Glomerular endothelial cell (primary cell): ENCODE results near the gene WWC1. TPM values are rescaled to one million over a fixed set of nuclear protein-coding genes. Genes with fewer than 3 reads are reported as not detected.

Experiments
- DNase-seq: peaks from one replicate; pipeline ENCODE4 v3.0.0-alpha.2; 2011; ENCODE audit warnings: low read depth, low spot score; ENCODE audit errors: extremely low read depth
- total RNA-seq: library from RNA; depleted of rRNA; stranded (reverse); fragments of >200 nt; gene quantifications from 2 replicates; pipeline ENCODE4 v1.2.3, GENCODE V29; 2015

WWC1 gene
- total RNA-seq, 1 donor from 2014 or later = 2.9 TPM

DNA sequence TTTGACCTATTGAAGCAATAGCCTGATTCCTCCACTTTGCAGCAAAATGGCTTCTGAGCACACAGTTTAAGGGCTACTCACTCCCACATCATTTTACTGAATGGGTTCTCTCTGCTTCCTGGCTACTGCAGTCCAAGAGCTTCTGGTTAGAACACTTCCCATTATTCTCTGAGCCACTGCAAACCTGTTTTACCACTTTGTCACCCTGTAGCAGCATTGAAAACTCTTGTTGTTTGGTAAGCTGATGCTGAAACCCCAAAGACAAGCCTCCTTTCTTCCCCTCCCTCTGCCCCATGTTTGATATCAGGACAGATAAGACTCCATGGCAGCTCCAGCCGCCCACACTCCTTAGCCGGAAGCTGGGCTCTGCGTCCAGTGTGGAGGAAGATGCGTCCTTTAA, 110.4 kb downstream of the WWC1 start:
- DNase-seq = no peak

DNA sequence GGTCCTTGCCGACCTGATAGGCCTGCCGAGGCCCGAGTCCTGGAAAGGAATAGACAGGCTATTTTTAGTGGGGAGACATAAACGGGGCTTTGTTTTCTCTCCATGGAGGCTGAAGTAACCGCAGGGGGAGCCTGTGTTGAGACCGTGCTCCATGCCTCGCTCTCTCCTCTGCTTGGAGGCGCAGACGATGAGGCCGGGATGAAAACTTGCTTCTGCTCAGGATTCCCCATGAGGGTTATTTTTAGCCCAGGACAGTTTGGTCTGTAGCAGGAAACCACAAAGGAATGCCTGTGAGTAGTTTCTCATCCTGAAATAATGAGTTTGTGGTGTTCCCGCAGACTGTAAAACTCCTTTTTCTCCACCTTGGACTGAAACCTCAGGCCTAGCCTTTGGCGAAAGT, 112.9 kb downstream of the WWC1 start:
- no peak for DNase-seq

DNA sequence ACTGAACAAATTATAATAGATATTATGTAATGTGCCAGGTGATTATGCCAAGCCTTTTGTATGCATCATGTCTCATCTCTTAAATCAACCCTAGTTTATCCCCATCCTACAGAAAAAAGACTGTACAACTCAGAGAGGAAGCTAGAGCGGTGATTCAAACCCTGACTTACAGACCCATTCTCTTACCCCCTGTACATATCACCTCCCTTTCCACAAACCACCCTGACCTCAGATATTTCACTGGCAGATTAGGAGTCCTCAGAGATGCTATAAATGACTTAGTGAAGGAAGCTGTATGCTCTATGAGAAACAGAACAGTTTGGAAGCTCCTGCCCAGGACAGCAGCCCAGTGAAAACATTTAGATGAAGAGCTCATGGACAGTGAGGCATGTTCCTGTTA, 115.8 kb downstream of the WWC1 start:
- DNase-seq = no peak

DNA sequence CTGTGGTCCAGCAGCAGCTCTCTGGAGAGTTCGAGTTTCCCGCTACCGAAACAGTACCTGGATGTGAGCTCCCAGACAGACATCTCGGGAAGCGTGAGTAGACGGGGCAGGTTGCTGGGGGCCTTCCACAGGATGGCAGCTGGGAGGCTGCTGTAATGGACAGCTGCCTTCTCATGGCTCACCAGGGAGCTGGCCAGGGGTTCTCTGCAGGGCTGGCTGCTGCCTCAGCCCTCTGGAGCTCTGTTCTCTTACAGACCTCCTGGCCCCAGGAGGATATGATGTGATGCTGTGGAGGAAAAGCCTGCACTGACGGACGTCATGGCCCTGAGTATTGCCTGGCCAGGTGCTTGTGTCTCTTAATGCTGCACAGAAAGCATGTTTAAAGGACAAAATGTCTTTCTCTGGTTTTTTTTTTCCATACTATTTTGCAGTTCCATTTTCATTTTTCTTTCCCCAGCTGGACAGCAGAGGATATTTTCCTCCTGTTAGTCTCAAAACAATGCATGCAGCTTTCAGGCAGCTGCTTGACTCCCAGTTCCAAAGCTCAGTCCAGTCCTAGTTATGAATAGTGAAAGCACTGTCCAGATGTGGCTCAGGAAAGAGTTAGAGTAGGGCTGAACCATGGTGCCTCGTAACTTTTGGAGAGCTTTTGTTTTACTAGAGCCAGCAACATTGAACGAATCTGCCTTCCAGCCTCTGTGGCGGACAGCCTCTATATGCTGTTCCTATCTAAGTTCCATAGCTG, 117.3 kb downstream of the WWC1 start:
- no peak for DNase-seq

DNA sequence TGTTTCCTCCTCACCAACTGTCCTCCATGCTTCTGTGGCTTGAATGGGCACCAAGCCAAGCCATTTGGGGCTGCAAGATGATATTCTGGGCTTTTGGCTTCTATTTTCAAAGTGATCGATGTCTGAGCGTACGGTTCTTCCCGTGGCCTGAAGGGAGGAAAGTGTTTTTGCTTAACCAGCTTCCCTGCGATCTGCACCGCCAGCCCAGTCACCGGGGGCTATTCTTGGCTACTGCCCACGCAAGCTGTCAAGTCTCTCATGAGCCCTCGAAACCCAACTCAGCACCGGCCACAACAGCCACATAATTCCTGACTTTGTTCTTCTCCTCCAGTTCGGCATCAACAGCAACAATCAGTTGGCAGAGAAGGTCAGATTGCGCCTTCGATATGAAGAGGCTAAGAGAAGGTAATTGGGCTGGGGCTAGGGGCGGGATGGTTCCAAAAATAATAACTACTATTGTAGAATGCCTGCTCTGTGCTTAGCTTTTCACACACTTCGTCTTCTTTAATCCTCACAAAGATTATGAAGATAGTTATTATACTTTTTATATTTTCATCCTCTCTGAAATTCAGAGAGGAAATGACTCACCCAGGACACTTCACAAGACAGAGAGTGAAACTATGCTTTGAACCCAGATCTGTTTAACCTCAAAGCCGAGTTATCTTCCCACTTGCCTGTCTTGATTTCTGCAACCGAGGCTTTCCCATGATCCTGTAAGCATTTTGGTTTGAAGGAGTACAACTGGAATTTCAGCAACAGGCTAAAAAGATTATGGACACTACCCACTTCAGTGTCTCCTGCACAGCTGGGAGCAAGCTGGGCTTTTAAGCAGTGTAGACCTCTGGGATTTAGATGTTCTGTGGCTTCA, 118.4 kb downstream of the WWC1 start:
- DNase-seq = no peak

DNA sequence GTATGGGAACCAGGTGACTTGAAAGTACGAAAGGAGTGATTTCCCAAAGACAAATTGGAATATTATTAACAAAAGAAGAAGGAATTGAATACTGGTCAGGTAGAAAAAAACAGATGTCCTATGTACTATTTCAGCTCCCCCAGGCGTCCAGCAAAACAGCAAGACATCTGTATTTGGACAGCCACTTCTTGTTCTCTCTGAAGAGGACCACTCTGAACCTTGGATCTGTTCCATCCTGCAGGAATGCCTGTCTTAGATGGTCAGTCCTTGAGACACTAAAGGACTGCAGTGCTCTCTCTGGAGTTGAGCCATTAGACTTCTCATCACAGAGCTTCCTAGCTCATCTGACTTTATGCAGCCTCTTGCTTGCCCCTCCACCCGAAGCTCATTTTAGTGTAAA, 120.4 kb downstream of the WWC1 start:
- DNase-seq = no peak

DNA sequence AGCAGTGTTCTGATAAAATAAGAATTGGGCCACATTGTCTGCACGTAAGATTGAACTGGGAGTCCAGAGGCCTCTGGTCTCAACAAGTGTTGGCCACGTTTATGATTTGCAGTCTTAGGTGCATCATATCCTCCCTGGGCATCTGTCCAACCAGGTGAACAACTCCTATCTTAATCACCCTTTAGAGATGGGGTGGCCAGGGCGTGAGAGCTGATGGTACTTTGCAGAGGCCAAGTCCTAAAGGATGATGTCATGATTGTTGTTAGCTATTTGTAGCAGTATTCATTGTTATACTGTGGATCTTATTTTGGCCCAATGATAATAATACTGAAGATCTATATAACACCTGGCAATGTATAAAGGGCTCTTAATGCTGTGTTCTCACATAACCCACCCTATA, 121.6 kb downstream of the WWC1 start:
- no peak for DNase-seq

DNA sequence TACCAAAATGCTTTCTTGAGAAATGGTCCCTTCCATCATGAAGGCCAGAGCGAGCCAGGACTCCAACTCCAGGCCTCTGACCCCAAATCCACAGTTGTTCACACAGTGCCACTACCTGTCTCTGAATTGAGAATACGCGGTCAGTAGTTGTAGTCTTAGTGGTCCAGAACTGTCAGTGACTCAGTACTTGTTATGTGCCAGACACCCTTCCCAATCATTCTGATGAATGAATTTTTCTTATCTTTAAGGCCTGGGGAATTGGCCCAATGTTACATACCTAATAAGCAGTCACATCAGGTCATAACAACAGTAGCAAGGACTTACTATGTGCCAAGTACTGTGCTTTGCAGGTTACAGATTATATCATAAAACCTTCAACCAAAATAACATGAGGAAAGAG, 122.2 kb downstream of the WWC1 start:
- DNase-seq = no peak

DNA sequence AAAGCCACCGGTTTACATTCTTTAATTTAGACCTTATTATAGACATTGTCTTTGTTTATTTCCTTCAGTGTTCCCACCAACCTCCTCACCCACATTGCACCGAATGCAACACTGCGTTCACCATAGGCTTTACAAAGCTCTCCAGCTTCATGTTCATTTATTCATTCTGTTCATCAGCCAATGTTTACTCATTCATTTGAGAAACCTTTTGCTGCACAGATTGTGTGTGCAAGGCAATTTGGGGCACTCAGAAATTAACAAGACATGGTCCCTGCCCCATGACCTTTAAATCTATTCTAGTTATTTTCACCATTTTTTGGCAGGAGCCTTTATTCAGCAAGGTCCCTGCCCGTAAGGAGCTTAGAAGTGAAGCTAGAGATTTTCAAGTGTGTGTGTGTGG, 124.0 kb downstream of the WWC1 start:
- DNase-seq = no peak

DNA sequence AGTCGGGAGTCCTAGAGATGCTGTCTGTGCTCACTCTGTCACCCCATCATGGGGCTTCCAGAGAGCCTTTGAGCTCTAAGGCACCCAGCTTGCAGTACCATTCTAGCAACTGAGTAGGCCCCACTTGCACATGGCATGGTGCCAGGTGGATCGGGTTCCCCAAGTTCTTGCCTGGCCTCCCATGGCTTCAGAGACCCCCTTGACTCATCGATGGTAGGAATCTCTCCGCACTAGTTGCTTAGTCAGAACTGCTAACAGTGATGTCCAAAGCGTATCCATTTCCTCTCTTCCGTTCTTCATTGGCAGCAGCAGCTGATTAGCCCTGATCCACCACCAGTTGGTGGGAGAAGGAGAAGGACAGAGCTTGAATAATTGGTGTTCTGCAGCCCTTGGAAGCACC, 124.5 kb downstream of the WWC1 start:
- no peak for DNase-seq

DNA sequence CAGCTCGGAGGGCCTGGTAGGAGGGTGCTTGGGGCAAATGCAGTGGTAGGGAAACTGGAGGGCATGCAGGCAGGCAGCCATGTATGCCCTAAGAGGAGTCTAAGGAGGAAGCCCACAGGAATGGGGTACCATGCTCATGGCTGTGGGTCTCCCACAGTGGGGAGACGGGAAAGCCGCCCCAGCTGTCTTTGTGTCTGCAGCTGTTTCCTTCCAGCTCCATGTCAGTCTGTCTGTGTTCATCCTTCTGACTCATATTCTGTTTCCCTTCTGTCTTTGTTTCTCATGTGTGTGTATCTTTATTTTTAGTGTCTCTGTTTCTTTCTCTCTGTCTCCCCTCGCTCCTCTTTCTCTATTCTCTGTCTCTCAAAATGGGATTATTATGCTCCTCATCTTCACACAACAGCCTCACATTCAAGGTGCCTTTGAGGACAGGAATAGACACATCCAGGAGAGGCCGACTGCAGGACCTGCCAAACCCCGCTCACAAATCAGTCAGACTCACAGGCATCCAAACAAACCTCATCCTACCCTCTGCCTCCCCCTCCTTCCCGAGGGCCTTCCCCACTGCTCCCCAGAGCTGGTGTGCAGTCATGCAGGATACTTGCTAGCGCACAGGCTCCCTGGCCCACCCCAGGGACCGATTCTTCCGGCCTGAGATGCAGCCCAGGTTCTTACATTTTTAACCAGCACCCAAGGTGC, 126.4 kb downstream of the WWC1 start:
- no peak for DNase-seq

DNA sequence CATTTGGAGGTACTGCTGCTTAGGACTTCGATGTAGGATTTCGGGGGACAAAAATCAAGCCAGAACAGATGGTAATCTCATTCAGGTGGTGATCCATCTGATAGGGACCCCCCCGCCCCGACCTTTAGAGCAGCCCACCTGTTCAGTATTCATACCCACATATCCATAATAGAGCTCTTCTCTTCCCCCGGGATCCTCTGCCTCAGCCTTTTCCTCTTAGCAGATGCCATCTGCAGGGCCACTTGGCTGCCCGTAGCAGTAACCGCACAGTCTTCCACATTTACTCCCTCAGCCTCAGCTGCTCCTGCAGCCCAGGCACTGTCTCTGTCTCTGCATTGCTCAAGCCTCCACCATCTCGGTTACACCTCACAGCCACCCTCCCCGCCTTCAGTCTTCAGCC, 129.0 kb downstream of the WWC1 start:
- no peak for DNase-seq

DNA sequence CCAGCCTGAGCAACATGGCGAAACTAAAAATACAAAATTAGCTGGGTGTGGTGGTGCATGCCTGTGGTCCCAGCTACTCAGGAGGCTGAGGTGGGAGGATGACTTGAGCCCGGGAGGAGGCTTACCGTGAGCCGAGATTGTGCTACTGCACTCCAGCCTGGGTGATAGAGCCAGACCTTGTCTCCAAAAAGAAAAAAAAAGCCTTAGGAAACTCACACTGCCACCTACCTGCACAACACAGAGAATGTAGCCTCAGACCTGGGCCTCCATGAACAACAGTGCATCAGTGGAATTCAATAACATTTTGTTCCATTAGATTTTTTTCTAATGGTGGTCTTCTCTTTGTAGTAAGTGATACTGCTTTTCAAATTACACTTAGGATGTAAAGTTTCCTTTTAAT, 131.0 kb downstream of the WWC1 start:
- no peak for DNase-seq

DNA sequence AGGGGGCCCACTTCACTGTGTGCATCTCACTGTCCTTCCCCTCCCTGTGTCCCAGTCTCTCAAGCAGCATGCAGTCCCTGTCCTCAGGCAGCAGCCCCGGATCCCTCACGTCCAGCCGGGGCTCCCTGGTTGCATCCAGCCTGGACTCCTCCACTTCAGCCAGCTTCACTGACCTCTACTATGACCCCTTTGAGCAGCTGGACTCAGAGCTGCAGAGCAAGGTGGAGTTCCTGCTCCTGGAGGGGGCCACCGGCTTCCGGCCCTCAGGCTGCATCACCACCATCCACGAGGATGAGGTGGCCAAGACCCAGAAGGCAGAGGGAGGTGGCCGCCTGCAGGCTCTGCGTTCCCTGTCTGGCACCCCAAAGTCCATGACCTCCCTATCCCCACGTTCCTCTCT, 132.0 kb downstream of the WWC1 start:
- DNase-seq = no peak

DNA sequence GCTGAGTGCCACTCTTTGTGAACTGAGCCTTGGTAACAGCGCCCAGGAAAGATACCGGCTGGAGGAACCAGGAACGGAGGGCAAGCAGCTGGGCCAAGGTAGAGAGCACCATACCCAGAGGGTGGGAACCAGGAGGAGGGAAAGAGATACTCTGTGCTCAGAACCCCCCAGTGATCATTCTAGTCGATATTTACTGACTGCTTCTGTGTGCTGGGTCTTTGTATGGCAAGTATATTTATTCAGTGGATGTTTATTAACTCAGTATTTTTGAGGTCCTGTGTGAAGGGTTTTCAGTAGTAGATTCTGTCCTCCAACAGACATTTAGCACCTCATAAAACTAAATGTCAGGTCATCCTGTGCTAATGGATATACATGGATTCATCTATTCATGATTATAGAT, 132.5 kb downstream of the WWC1 start:
- DNase-seq = no peak

DNA sequence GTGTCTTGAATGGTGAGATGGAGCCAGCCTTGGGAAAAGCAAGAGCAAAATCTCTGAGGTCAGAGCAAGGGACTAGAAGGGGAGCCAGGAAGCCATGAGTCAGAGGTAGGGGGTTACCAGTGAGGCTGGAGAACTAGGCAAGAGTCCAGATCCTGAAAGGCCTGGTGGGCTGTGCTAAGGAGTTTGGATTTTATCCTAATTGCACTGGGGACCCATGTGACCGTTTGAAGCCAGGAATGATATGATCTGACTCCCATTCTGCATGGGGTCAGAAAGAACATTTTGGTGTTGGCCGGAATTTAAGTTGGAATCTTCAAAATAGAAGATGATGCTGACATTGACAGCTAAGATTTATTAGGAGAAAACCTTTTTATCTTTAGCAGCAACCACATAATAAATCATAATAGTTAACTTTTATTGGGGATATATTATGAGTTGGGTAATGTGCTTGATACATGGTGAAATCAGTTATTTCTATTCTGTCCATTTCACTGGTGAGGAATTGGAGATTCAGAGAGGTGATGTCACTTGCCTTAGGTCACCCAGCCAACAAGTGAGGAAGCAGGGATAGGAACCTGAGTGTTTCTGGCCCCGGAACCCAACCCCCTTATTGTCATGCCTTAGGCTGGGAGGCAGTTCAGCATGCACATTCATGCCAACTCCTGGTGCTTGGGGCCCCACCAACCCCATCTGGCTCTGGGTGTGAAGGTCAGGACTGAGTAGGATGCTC, 133.3 kb downstream of the WWC1 start:
- DNase-seq = no peak

DNA sequence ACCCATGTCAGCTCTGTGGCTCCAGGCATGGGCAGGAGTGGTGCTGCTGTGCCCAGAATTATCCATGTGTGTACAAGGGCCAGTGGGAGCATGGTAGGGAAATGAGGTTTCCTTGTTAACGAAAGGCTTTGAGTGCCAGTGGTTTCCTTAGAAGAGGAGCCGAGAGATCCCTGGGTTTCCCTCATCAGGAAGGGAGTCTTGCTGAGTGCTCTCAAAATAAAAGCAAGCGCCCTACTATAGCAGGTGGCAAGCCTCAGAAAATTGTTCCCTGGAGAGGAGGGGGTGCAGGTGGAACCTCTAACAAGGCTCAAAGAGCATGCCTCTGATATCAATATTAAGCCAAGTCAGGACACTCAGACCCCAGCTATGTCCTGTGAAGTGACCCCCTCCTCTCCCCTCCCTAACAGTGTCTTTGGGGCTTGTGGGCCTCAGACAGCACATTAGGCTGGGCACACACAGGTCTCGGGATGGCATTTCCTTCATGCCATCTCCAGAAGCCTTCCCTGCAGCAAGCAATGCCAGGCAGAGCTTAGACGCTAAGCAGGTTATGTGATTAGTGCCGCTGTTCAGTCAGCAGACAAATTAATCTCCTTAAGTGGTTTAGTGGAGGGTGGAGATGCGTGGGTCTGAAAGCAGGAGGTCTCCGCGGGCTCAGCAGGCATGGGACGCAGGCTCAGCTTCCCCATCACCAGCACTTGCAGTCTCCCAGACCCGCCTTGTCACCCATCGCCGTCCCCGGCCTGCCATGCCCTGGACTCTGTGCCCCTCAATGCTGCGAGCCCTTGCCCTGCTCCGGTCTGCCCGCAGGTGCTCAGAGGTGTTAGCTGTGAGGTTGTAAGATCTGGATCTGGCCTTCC, 134.8 kb downstream of the WWC1 start:
- DNase-seq = no peak

DNA sequence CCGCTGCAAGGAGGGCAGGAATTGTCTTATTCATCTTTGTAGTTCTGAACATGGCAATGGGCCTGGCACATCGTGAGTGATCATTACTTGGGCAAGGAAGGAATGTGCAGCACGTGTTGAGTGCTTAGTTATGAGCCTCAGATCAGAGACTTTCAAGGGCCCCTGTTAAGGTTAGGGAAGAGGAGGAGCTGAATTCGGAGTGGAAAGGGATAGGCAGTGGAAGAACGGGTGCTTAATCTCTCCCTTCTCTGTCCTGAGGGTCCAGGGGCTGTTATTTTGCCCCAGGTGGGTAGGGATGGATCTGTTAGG, 135.4 kb downstream of the WWC1 start:
- no peak for DNase-seq

DNA sequence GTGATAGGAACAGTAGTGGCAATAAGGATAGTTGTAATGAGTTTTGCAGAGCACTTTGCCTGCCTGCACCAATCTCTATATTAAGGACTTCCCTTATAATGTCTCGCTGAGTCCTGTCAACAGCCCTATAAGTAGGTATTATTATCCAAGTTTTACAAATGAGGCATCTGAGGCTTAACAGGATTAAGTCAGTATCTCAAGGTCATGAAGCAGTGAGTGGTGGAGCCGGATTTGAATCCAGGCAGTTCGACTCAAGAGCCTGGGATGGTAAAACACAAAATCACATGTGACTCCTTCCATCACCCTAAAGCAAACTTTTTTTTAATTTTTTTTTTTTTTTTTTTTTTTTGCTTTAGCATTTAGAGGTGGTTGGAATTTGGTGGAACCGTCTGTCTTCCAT, 135.8 kb downstream of the WWC1 start:
- no peak for DNase-seq

DNA sequence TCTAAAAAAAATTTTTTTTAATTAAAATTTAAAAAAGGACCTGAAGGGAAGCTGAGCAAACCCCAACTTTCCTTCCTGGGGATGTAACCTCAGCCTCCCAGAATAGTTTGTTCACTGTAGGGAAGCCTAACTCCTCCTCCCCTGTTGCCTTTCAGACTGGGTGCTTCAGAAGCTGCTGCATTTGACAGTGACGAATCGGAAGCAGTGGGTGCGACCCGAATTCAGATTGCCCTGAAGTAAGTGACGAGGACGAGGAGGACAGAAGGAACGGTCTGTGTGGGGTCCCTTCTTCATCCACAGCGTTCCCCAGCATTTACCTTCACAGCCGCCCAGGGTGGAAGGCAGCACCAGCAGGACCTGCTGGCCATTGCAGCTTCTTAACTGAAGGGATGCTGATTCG, 137.1 kb downstream of the WWC1 start:
- no peak for DNase-seq
